SK-N-SH (cell line): Measurements from ENCODE around the gene IFNAR1. TPM values are rescaled to one million over a fixed set of nuclear protein-coding genes. Genes with fewer than 3 reads are reported as not detected.
A peak's percentile ranks its signal among the peaks of the same experiment; 100 is the strongest.

Source experiments
- CTCF ChIA-PET: fragments of 300-600, 350-600 bp; formaldehyde crosslinking; extraction: SDS; loops from one replicate; lab custom pipeline; 2021; lab: Yijun Ruan, JAX
- POLR2A ChIA-PET: fragments of 350-600 bp; sonication (Branson Sonifier 250); formaldehyde crosslinking; extraction: SDS; loops from one replicate; lab custom pipeline; 2020; ENCODE audit warnings: antibody characterized with exemption, inconsistent platforms; lab: Yijun Ruan, JAX
- DNase-seq: peaks from one replicate; pipeline ENCODE4 v3.0.0; 2012
- H2AFZ ChIP-seq: fragments of 200-600 bp; sonication (generic); 2 replicates; pipeline ENCODE4 v1.8.1; 2016; ENCODE audit warnings: antibody characterized with exemption, mild to moderate bottlenecking, low read depth
- H3F3A ChIP-seq: fragments of 200-600 bp; sonication (generic); replicated peaks from 2 replicates; pipeline ENCODE3; 2016; ENCODE audit warnings: antibody characterized with exemption, mild to moderate bottlenecking; ENCODE audit not compliant: insufficient read depth
- H3K27ac ChIP-seq, 2 experiments: fragments of 200-500 bp in 1 of 2; fragments of 200-600 bp in 1 of 2; sonication (Bioruptor generic) in 1 of 2; sonication (generic), shearing (Covaris generic) in 1 of 2; 2 replicates each; pipeline versions ENCODE4 v1.5.1 to v1.6.1; 2014 to 2016; ENCODE audit warnings: low read depth in 2 of 2, inconsistent platforms in 1 of 2, low read length in 1 of 2, mild to moderate bottlenecking in 1 of 2, mixed read lengths in 1 of 2
- H3K27me3 ChIP-seq: fragments of 200-600 bp; sonication (generic), shearing (Covaris generic); 2 replicates; pipeline ENCODE4 v1.6.1; 2016; ENCODE audit warnings: mixed run types; ENCODE audit not compliant: insufficient read depth
- H3K36me3 ChIP-seq, 2 experiments: fragments of 200-500 bp in 1 of 2; fragments of 200-600 bp in 1 of 2; sonication (Bioruptor generic) in 1 of 2; sonication (generic) in 1 of 2; replicated peaks in 1 of 2; 2 replicates each; pipeline versions ENCODE3 to v1.5.1; 2014 to 2016; ENCODE audit warnings: low read length in 1 of 2, mild to moderate bottlenecking in 1 of 2; ENCODE audit not compliant: insufficient read depth in 2 of 2, control insufficient read depth in 1 of 2
- H3K4me1 ChIP-seq, 2 experiments: fragments of 200-500 bp in 1 of 2; fragments of 200-600 bp in 1 of 2; sonication (Bioruptor generic) in 1 of 2; sonication (generic), shearing (Covaris generic) in 1 of 2; 2 replicates each; pipeline versions ENCODE4 v1.5.1 to v1.6.1; 2014 to 2016; ENCODE audit warnings: low read depth in 1 of 2, low read length in 1 of 2, mixed run types in 1 of 2; ENCODE audit not compliant: insufficient read depth in 2 of 2, control insufficient read depth in 1 of 2
- H3K4me2 ChIP-seq: fragments of 200-600 bp; sonication (generic), shearing (Covaris generic); 2 replicates; pipeline ENCODE4 v1.6.1; 2017; ENCODE audit warnings: mixed run types
- H3K4me3 ChIP-seq, 2 experiments: fragments of 200-500 bp in 1 of 2; fragments of 200-600 bp in 1 of 2; sonication (Bioruptor generic) in 1 of 2; sonication (generic), shearing (Covaris generic) in 1 of 2; 2 replicates each; pipeline versions ENCODE4 v1.5.1 to v1.8.1; 2014 to 2016; ENCODE audit warnings: low read depth in 2 of 2, inconsistent platforms in 1 of 2, low read length in 1 of 2, mild to moderate bottlenecking in 1 of 2, mixed read lengths in 1 of 2, moderate library complexity in 1 of 2
- H3K79me2 ChIP-seq: fragments of 200-600 bp; sonication (generic); 2 replicates; pipeline ENCODE4 v1.8.1; 2017; ENCODE audit warnings: mild to moderate bottlenecking; ENCODE audit not compliant: insufficient read depth
- H3K9ac ChIP-seq: fragments of 200-600 bp; sonication (generic); 2 replicates; pipeline ENCODE4 v1.6.1; 2017; ENCODE audit warnings: mixed run types
- H3K9me2 ChIP-seq: fragments of 200-600 bp; sonication (generic); 2 replicates; pipeline ENCODE4 v1.6.1; 2017; ENCODE audit warnings: mixed run types
- H3K9me3 ChIP-seq: fragments of 200-600 bp; sonication (generic); 2 replicates; pipeline ENCODE4 v1.6.1; 2017; ENCODE audit warnings: mixed run types, mild to moderate bottlenecking, moderate library complexity
- H4K20me1 ChIP-seq: fragments of 200-600 bp; sonication (generic); 2 replicates; pipeline ENCODE4 v1.6.1; 2017; ENCODE audit warnings: mild to moderate bottlenecking, mixed run types; ENCODE audit not compliant: insufficient read depth
- CHD2 ChIP-seq: fragments of 150-350 bp; IDR thresholded peaks from 2 replicates; pipeline ENCODE4 v1.6.1; 2018; ENCODE audit warnings: low read length; ENCODE audit not compliant: partially characterized antibody
- CTCF ChIP-seq: fragments of 200-600 bp; sonication (generic); IDR thresholded peaks from 2 replicates; pipeline ENCODE4 v1.6.1; 2017; ENCODE audit warnings: antibody characterized with exemption, mild to moderate bottlenecking, moderate library complexity
- FOSL2 ChIP-seq: IDR thresholded peaks from 2 replicates; pipeline ENCODE4 v1.4.0; 2012; ENCODE audit warnings: low read depth, mild to moderate bottlenecking, moderate library complexity, borderline replicate concordance
- FOXM1 ChIP-seq: IDR thresholded peaks from 2 replicates; pipeline ENCODE4 v1.4.0; 2012; ENCODE audit warnings: low read depth, mild to moderate bottlenecking
- GATA2 ChIP-seq: sonication (generic); formaldehyde crosslinking; IDR thresholded peaks from 2 replicates; pipeline ENCODE4 v1.5.0; 2020; ENCODE audit warnings: mild to moderate bottlenecking, missing genetic modification reagents
- JUND ChIP-seq: IDR thresholded peaks from 2 replicates; pipeline ENCODE4 v1.4.0; 2012
- MXI1 ChIP-seq: IDR thresholded peaks from 2 replicates; pipeline ENCODE4 v1.6.1; 2012; ENCODE audit warnings: mild to moderate bottlenecking, low read depth, low read length, improper control_type of control experiment
- NFIC ChIP-seq: IDR thresholded peaks from 2 replicates; pipeline ENCODE4 v1.4.0; 2012; ENCODE audit warnings: borderline replicate concordance
- RCOR1 ChIP-seq: fragments of 150-350 bp; IDR thresholded peaks from 2 replicates; pipeline ENCODE4 v1.6.1; 2017; ENCODE audit warnings: antibody characterized with exemption, low read length
- REST ChIP-seq: IDR thresholded peaks from 2 replicates; pipeline ENCODE4 v1.6.1; 2012; ENCODE audit warnings: mild to moderate bottlenecking, low read depth, low read length, moderate library complexity
- TAF1 ChIP-seq: IDR thresholded peaks from 2 replicates; pipeline ENCODE4 v1.6.1; 2012; ENCODE audit warnings: low read depth, mild to moderate bottlenecking, low read length, moderate library complexity, borderline replicate concordance
- TEAD4 ChIP-seq: IDR thresholded peaks from 2 replicates; pipeline ENCODE4 v1.4.0; 2012; ENCODE audit warnings: mild to moderate bottlenecking, borderline replicate concordance; ENCODE audit not compliant: insufficient read depth
- USF2 ChIP-seq: fragments of 150-350 bp; IDR thresholded peaks from 2 replicates; pipeline ENCODE4 v1.6.1; 2017; ENCODE audit warnings: antibody characterized with exemption, low read length, low read depth, borderline replicate concordance
- WGBS: methylation state at CpG from one replicate; pipeline ENCODE4 v1.1.6; 2017; ENCODE audit warnings: low lambda C conversion rate; 5-methylcytosine and 5-hydroxymethylcytosine counted together
- polyA plus RNA-seq, 3 experiments: library from polyadenylated mRNA; depleted of rRNA; stranded (reverse); fragments of >200 nt; gene quantifications; 2 replicates each; pipeline ENCODE4 v1.2.3, GENCODE V29; 2012

IFNAR1 gene
- polyA plus RNA-seq, 1 of the 3 experiments (the other 2 are of a cell fraction): 12.2 TPM

- peaks cover 14% of the 10 kb centered on the region for H3F3A ChIP-seq
- no peaks in the 10 kb centered on the region for H4K20me1 ChIP-seq
- H3K9me3 ChIP-seq: no peaks in the 10 kb centered on the region
- no peaks in the 10 kb centered on the region for H3K9me2 ChIP-seq
- H3K27ac ChIP-seq: no peak overlapping the region
- ChIA-PET POLR2A (no interaction called here), CTCF (interaction anchor here (1.3 to 2.8 kb wide), 6 partner anchors 18 to 188 kb away, joined by 3 to 11 read pairs (median 6); no protein-coding TSS in a partner anchor)
- no peaks in the 10 kb centered on the region for H3K27me3 ChIP-seq
- no peak overlapping the region for H3K4me2 ChIP-seq
- H3K4me1 ChIP-seq: peaks cover 5 to 19% of the 10 kb centered on the region in 2 experiments; a peak in 3 of 4 replicates
- DNase-seq: no peak
- H3K36me3 ChIP-seq: no peaks in the 10 kb centered on the region
- H3K79me2 ChIP-seq: no peaks in the 10 kb centered on the region
- no peak overlapping the region for H3K4me3 ChIP-seq
- H3K9ac ChIP-seq: no peak overlapping the region
- WGBS: 91% methylated on average over 17 of the region's 17 CpGs
- no peak for TF ChIP-seq JUND
- no peak for TF ChIP-seq USF2
- no peak for TF ChIP-seq GATA2
- no peak for TF ChIP-seq MXI1
- H2AFZ ChIP-seq: no peak overlapping the region
These were observed 60.1 kb downstream of the IFNAR1 start for GRCh38 chr21:33384841-33385331.

- no peaks in the 10 kb centered on the region for H3K79me2 ChIP-seq
- ChIA-PET CTCF (interaction anchor here (1.1 to 2.8 kb wide), 7 partner anchors 10 to 190 kb away, joined by 3 to 11 read pairs (median 4); no protein-coding TSS in a partner anchor), POLR2A (no interaction called here)
- no peaks in the 10 kb centered on the region for H3K9me3 ChIP-seq
- H3K9ac ChIP-seq: no peak overlapping the region
- no peak overlapping the region for H3K4me3 ChIP-seq
- H3F3A ChIP-seq: peaks cover 9% of the 10 kb centered on the region
- no peak for DNase-seq
- H3K27ac ChIP-seq: no peak overlapping the region
- H4K20me1 ChIP-seq: no peaks in the 10 kb centered on the region
- H3K4me1 ChIP-seq: peaks cover 0 to 8% of the 10 kb centered on the region in 2 experiments; a peak in 2 of 4 replicates
- no peaks in the 10 kb centered on the region for H3K9me2 ChIP-seq
- 86% methylated on average over 6 of the region's 6 CpGs for WGBS
- TF ChIP-seq FOXM1 (no peak), CTCF (peak; percentile 42)
- no peak overlapping the region; the same call in 1 of the 2 replicates for H2AFZ ChIP-seq
- H3K27me3 ChIP-seq: no peaks in the 10 kb centered on the region
- no peak overlapping the region for H3K4me2 ChIP-seq
- H3K36me3 ChIP-seq: no peaks in the 10 kb centered on the region
These were observed 61.5 kb downstream of the IFNAR1 start for GRCh38 chr21:33386222-33386784.

DNA sequence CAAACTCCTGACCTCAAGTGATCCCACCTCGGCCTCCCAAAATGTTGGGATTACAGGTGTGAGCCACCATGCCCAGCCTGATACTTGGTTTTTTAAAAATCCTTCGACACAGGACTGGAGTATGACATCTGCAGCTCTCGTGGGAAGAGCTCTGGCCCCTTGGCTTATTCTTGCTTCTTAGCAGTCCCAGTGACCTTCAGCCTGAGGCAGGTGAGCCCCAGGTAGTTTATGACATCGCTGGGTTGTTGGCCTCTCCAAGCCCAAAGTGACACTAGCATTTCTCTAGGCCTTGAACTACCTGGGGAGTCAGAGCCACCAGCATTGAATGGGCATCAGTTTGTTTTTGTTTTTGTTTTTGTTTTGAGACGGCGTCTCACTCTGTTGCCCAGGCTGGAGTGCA is 62.5 kb downstream of the IFNAR1 start:
- Histone ChIP-seq H2AFZ (no peak overlapping the region), H3K4me1 (peaks cover 0 to 8% of the 10 kb centered on the region in 2 experiments; a peak in 2 of 4 replicates), H3F3A (peaks cover 9% of the 10 kb centered on the region), H3K79me2 (no peaks in the 10 kb centered on the region), H3K27me3 (no peaks in the 10 kb centered on the region), H3K4me3 (no peak overlapping the region), H3K9me2 (no peaks in the 10 kb centered on the region), H3K27ac (no peak overlapping the region), H3K9me3 (no peaks in the 10 kb centered on the region), H3K36me3 (no peaks in the 10 kb centered on the region), H4K20me1 (no peaks in the 10 kb centered on the region), H3K4me2 (no peak overlapping the region), H3K9ac (no peak overlapping the region)
- no peak for DNase-seq
- ChIA-PET POLR2A (no interaction called here), CTCF (interaction anchor here (1.0 to 2.8 kb wide), 3 partner anchors 26 to 191 kb away, joined by 3 to 9 read pairs (median 3); no protein-coding TSS in a partner anchor)
- WGBS: 80% methylated on average over 6 of the region's 6 CpGs
- TF ChIP-seq JUND (no peak), RCOR1 (no peak), CHD2 (no peak), REST (no peak), FOSL2 (no peak), MXI1 (no peak), TEAD4 (no peak), NFIC (no peak), TAF1 (no peak)
